ENCODE data around the gene SH3BP5. TPM values are rescaled to one million over a fixed set of nuclear protein-coding genes. Genes with fewer than 3 reads are reported as not detected.

Gene SH3BP5
- total RNA-seq, 1 donor from 2014 or later = 6.3 TPM

GRCh38 chr3:15330031-15330596 lies 2.3 kb downstream of the SH3BP5 start:
- no peak for FAIRE-seq
- no peaks in the 10 kb centered on the region for H3K27me3 ChIP-seq (ENCODE audit: control insufficient read depth, insufficient read depth, low read length)
- TF ChIP-seq, protein P1, sequence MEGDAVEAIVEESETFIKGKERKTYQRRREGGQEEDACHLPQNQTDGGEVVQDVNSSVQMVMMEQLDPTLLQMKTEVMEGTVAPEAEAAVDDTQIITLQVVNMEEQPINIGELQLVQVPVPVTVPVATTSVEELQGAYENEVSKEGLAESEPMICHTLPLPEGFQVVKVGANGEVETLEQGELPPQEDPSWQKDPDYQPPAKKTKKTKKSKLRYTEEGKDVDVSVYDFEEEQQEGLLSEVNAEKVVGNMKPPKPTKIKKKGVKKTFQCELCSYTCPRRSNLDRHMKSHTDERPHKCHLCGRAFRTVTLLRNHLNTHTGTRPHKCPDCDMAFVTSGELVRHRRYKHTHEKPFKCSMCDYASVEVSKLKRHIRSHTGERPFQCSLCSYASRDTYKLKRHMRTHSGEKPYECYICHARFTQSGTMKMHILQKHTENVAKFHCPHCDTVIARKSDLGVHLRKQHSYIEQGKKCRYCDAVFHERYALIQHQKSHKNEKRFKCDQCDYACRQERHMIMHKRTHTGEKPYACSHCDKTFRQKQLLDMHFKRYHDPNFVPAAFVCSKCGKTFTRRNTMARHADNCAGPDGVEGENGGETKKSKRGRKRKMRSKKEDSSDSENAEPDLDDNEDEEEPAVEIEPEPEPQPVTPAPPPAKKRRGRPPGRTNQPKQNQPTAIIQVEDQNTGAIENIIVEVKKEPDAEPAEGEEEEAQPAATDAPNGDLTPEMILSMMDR (IDR thresholded peaks at IDR 0.05; ENCODE audit: insufficient read depth, low read length, severe bottlenecking) = no peak
- DNase-seq (ENCODE audit: low read depth) = no peak
- H3K36me3 ChIP-seq (ENCODE audit: control insufficient read depth, insufficient read depth, low read length) = no peaks in the 10 kb centered on the region
- H3K4me3 ChIP-seq (ENCODE audit: low read depth, low read length) = no peak overlapping the region

DNA sequence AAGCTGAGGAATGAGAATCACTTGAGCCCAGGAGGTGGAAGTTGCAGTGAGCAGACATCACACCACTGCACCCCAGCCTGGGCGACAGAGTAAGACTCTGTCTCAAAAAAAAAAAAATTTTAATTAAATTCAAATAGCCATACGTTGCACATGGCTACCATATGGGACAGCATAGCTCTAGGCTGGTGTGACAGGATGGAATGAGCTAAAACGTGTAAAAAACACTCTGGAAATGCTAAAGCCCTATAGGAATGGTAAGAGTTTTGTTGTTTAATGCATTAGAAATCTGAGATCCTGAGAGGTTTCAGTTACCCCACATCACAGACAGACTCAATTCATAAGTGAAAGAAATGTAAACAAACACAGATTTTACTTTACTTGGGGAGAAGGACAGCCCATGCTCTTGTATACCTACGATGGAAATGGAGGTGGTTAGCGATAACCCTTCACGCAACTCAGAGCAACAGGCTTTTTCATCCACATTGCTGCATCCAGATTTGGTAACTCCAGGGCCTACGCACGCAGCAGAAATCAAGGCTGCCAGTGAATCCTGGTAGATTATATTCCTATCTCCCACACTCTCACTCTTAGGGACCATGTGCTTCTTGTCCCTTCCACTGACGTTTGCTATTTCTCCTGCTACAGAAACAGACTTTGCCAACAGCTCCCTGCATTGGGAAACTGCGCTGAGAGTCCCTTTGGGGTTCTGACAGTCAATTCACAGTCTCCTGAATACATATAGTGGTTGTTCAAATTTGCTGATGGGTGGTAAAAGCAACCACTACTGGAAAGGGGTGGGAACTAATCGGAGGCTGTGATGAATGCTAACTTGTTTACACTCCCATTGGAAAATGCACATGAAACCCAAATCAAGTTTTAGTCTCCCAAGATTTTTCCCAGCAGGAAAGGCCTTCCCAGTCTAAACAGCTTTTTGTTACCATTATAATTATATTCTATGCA lies 3.1 kb downstream of the SH3BP5 start:
- no peaks in the 10 kb centered on the region for H3K27me3 ChIP-seq (ENCODE audit: control insufficient read depth, insufficient read depth, low read length)
- no peaks in the 10 kb centered on the region for H3K36me3 ChIP-seq (ENCODE audit: control insufficient read depth, insufficient read depth, low read length)
- FAIRE-seq (no peak), DNase-seq (ENCODE audit: low read depth) (no peak)
- TF ChIP-seq, protein P1 (IDR thresholded peaks at IDR 0.05; ENCODE audit: insufficient read depth, low read length, severe bottlenecking) = no peak
- H3K4me3 ChIP-seq (ENCODE audit: low read depth, low read length) = no peak overlapping the region

- Histone ChIP-seq H3K36me3 (ENCODE audit: control insufficient read depth, insufficient read depth, low read length) (no peaks in the 10 kb centered on the region), H3K27me3 (ENCODE audit: control insufficient read depth, insufficient read depth, low read length) (no peaks in the 10 kb centered on the region), H3K4me3 (ENCODE audit: low read depth, low read length) (no peak overlapping the region)
- no peak for FAIRE-seq
- peak; percentile 63 for DNase-seq (ENCODE audit: low read depth)
- TF ChIP-seq, protein P1 (IDR thresholded peaks at IDR 0.05; ENCODE audit: insufficient read depth, low read length, severe bottlenecking) = no peak
Observed at GRCh38 chr3:15327941-15328340, 4.4 kb downstream of the SH3BP5 start.

DNA sequence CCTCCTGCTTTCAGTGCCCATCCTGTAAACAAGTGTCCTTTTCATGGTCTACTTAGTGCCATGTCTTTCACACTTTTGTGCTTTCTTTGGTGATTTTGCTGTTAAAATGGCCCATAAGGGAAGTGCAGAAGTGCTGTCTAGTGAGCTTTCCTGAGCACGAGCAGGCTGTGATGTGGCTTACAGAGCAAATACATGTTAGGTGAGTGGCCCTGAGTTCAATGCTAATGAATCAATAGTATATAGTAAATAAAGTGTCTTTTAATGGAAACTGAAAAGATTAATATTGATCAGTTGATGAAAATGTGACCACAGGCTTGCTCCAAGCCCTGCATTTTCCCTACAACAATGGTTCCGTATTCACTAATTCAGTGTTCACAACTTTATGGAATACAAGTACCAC lies 5.7 kb downstream of the SH3BP5 start:
- no peaks in the 10 kb centered on the region for H3K36me3 ChIP-seq (ENCODE audit: control insufficient read depth, insufficient read depth, low read length)
- DNase-seq (ENCODE audit: low read depth) (no peak), FAIRE-seq (no peak)
- H3K27me3 ChIP-seq (ENCODE audit: control insufficient read depth, insufficient read depth, low read length) = no peaks in the 10 kb centered on the region
- TF ChIP-seq, protein P1 (IDR thresholded peaks at IDR 0.05; ENCODE audit: insufficient read depth, low read length, severe bottlenecking) = no peak
- H3K4me3 ChIP-seq (ENCODE audit: low read depth, low read length) = no peak overlapping the region

GRCh38 chr3:15326037-15326436 lies 6.3 kb downstream of the SH3BP5 start:
- TF ChIP-seq, protein P1 (IDR thresholded peaks at IDR 0.05; ENCODE audit: insufficient read depth, low read length, severe bottlenecking) = no peak
- FAIRE-seq = no peak
- DNase-seq (ENCODE audit: low read depth) = no peak
- Histone ChIP-seq H3K4me3 (ENCODE audit: low read depth, low read length) (no peak overlapping the region), H3K36me3 (ENCODE audit: control insufficient read depth, insufficient read depth, low read length) (no peaks in the 10 kb centered on the region), H3K27me3 (ENCODE audit: control insufficient read depth, insufficient read depth, low read length) (no peaks in the 10 kb centered on the region)
